Activated CD4-positive, alpha-beta T cell treated with anti-CD3 and anti-CD28 coated beads for 1 hour (primary cell): ENCODE measurements around the gene PHACTR4.
"Not testable (repeated sequence)": the region's sequence is repeated elsewhere in the genome, so short reads cannot be mapped to it uniquely, and the experiment has no call there.

ENCODE experiments used
- DNase-seq: peaks from one replicate; pipeline ENCODE4 v3.0.0-alpha.2; 2020

PHACTR4 gene

GRCh38 chr1:28505406-28506187, 136.1 kb downstream of the PHACTR4 start, which contains the start of gene RCC1:
TSS of gene RCC1 (plus strand) at chr1:28506043. CDS start at chr1:28529867, 23,824 bp downstream.
- peak; percentile 93 for DNase-seq

GRCh38 chr1:28506907-28507246, 137.3 kb downstream of the PHACTR4 start:
- DNase-seq = no peak

- no peak for DNase-seq
These were observed 137.7 kb downstream of the PHACTR4 start for GRCh38 chr1:28507247-28507645.

GRCh38 chr1:28507646-28508434, 138.3 kb downstream of the PHACTR4 start:
- no peak for DNase-seq

GRCh38 chr1:28508435-28508754, 138.9 kb downstream of the PHACTR4 start:
- DNase-seq = no peak

GRCh38 chr1:28509705-28510272, 140.2 kb downstream of the PHACTR4 start:
- no peak for DNase-seq

- DNase-seq = no peak
These were observed 140.9 kb downstream of the PHACTR4 start for GRCh38 chr1:28510273-28510969.

- no peak for DNase-seq
These were observed 141.5 kb downstream of the PHACTR4 start for GRCh38 chr1:28510970-28511440.

GRCh38 chr1:28512058-28512611, 142.6 kb downstream of the PHACTR4 start:
- DNase-seq = no peak

GRCh38 chr1:28514445-28514933, 144.9 kb downstream of the PHACTR4 start:
- not testable (repeated sequence) for DNase-seq

GRCh38 chr1:28516518-28516956, 147.0 kb downstream of the PHACTR4 start:
- DNase-seq = no peak

- DNase-seq = no peak
These were observed 148.1 kb downstream of the PHACTR4 start for GRCh38 chr1:28517649-28517999.

- peak; percentile 80 for DNase-seq
These were observed 148.6 kb downstream of the PHACTR4 start for GRCh38 chr1:28518000-28518744.

- DNase-seq = no peak
These were observed 149.3 kb downstream of the PHACTR4 start for GRCh38 chr1:28518745-28519341.

GRCh38 chr1:28519946-28520725, 150.6 kb downstream of the PHACTR4 start:
- DNase-seq = no peak

GRCh38 chr1:28520796-28521195, 151.3 kb downstream of the PHACTR4 start:
- DNase-seq = not testable (repeated sequence)

- DNase-seq = no peak
These were observed 152.1 kb downstream of the PHACTR4 start for GRCh38 chr1:28521502-28522164.

GRCh38 chr1:28522537-28522936, 153.0 kb downstream of the PHACTR4 start:
- DNase-seq = not testable (repeated sequence)

- not testable (repeated sequence) for DNase-seq
These were observed 155.6 kb downstream of the PHACTR4 start for GRCh38 chr1:28525002-28525642.
